IPS-20b (cell line): ENCODE data around the gene F11.

Experiments used
- H3K27ac ChIP-seq: one replicate; pipeline ENCODE4 v1.5.1; 2013; ENCODE audit warnings: low read length
- H3K27me3 ChIP-seq: 2 replicates; pipeline ENCODE4 v1.6.1; 2013; ENCODE audit warnings: mild to moderate bottlenecking, low read length, inconsistent platforms; ENCODE audit not compliant: insufficient read depth
- H3K36me3 ChIP-seq: 2 replicates; pipeline ENCODE4 v1.6.1; 2013; ENCODE audit warnings: low read depth, mild to moderate bottlenecking, inconsistent platforms, low read length, moderate library complexity; ENCODE audit not compliant: insufficient read depth
- H3K4me1 ChIP-seq: 2 replicates; pipeline ENCODE4 v1.6.1; 2013; ENCODE audit warnings: mild to moderate bottlenecking, control low read depth, inconsistent platforms, low read length, moderate library complexity; ENCODE audit not compliant: insufficient read depth
- H3K4me3 ChIP-seq: 2 replicates; pipeline ENCODE4 v1.5.1; 2013; ENCODE audit warnings: mild to moderate bottlenecking, low read length, inconsistent platforms
- H3K9ac ChIP-seq: 2 replicates; pipeline ENCODE4 v1.6.1; 2013; ENCODE audit warnings: low read depth, mild to moderate bottlenecking, inconsistent platforms, low read length, moderate library complexity
- H3K9me3 ChIP-seq: 2 replicates; pipeline ENCODE4 v1.6.1; 2013; ENCODE audit warnings: mild to moderate bottlenecking, low read depth, low read length, inconsistent platforms; ENCODE audit not compliant: insufficient read depth

Gene F11

GRCh38 chr4:186265683-186266652, at the start of gene F11:
Gene F11, plus strand, starts transcription at chr4:186266189. Its CDS starts 948 bp downstream, at chr4:186267137.
- Histone ChIP-seq H3K4me3 (peak within 1 kb of the TSS; percentile 62), H3K27ac (peak within 1 kb of the TSS; percentile 88)

GRCh38 chr4:186216465-186217024, 49.4 kb upstream of the F11 start:
- Histone ChIP-seq H3K4me3 (no peak overlapping the region), H3K27me3 (no peaks in the 10 kb centered on the region), H3K9ac (no peak overlapping the region), H3K9me3 (no peaks in the 10 kb centered on the region), H3K4me1 (no peaks in the 10 kb centered on the region), H3K36me3 (no peaks in the 10 kb centered on the region), H3K27ac (no peak overlapping the region)

More at GRCh38 chr4:186265683-186266652, at the start of gene F11:
- no peaks in the 10 kb centered on the region for H3K9me3 ChIP-seq
- no peaks in the 10 kb centered on the region for H3K36me3 ChIP-seq
- H3K9ac ChIP-seq, result peak within 1 kb of the TSS; percentile 80; the same call in 1 of the 2 replicates
- H3K27me3 ChIP-seq, result no peaks in the 10 kb centered on the region
- H3K4me1 ChIP-seq, result peaks cover 36% of the 10 kb centered on the region; the same call in 1 of the 2 replicates

GRCh38 chr4:186217733-186218293, 48.2 kb upstream of the F11 start:
- Histone ChIP-seq H3K4me1 (no peaks in the 10 kb centered on the region), H3K36me3 (no peaks in the 10 kb centered on the region), H3K27ac (no peak overlapping the region), H3K9ac (no peak overlapping the region), H3K4me3 (no peak overlapping the region), H3K9me3 (no peaks in the 10 kb centered on the region), H3K27me3 (no peaks in the 10 kb centered on the region)

GRCh38 chr4:186221624-186222023, 44.4 kb upstream of the F11 start:
- H3K36me3 ChIP-seq, result no peaks in the 10 kb centered on the region
- peaks cover 21% of the 10 kb centered on the region for H3K9me3 ChIP-seq
- no peak overlapping the region for H3K9ac ChIP-seq
- no peak overlapping the region for H3K4me3 ChIP-seq
- no peaks in the 10 kb centered on the region for H3K27me3 ChIP-seq
- H3K27ac ChIP-seq, result no peak overlapping the region
- no peaks in the 10 kb centered on the region; the same call in 1 of the 2 replicates for H3K4me1 ChIP-seq

- no peaks in the 10 kb centered on the region for H3K36me3 ChIP-seq
- no peak overlapping the region for H3K4me3 ChIP-seq
- H3K9me3 ChIP-seq, result peaks cover 21% of the 10 kb centered on the region
- H3K27me3 ChIP-seq, result no peaks in the 10 kb centered on the region
- peaks cover 6% of the 10 kb centered on the region; the same call in 1 of the 2 replicates for H3K4me1 ChIP-seq
- no peak overlapping the region for H3K27ac ChIP-seq
- no peak overlapping the region for H3K9ac ChIP-seq
Measured at GRCh38 chr4:186225848-186226247, 40.1 kb upstream of the F11 start.

- Histone ChIP-seq H3K4me3 (0 out of 2 replicates have a peak overlapping the region, but pooled peaks have one; percentile 25), H3K9ac (peak overlapping the region; percentile 1; the same call in 1 of the 2 replicates), H3K4me1 (peaks cover 6% of the 10 kb centered on the region; the same call in 1 of the 2 replicates), H3K27ac (peak overlapping the region; percentile 66), H3K36me3 (no peaks in the 10 kb centered on the region), H3K9me3 (peaks cover 21% of the 10 kb centered on the region), H3K27me3 (no peaks in the 10 kb centered on the region)
Measured at GRCh38 chr4:186226521-186227189, 39.3 kb upstream of the F11 start.

GRCh38 chr4:186227221-186227620, 38.8 kb upstream of the F11 start, which contains the start of gene KLKB1:
Gene KLKB1, plus strand, starts transcription at chr4:186227507. Its CDS starts 689 bp downstream, at chr4:186228196.
- H3K27me3 ChIP-seq, result no peaks in the 10 kb centered on the region
- H3K36me3 ChIP-seq, result no peaks in the 10 kb centered on the region
- peaks cover 6% of the 10 kb centered on the region; the same call in 1 of the 2 replicates for H3K4me1 ChIP-seq
- peak within 1 kb of the TSS; percentile 1; the same call in 1 of the 2 replicates for H3K9ac ChIP-seq
- H3K4me3 ChIP-seq, result 0 out of 2 replicates have a peak within 1 kb of the TSS, but pooled peaks have one; percentile 25
- H3K9me3 ChIP-seq, result peaks cover 21% of the 10 kb centered on the region
- peak within 1 kb of the TSS; percentile 66 for H3K27ac ChIP-seq

- H3K9ac ChIP-seq, result no peak overlapping the region
Measured at GRCh38 chr4:186227744-186228513, 38.1 kb upstream of the F11 start.

GRCh38 chr4:186228514-186228894, 37.5 kb upstream of the F11 start:
- Histone ChIP-seq H3K9ac (no peak overlapping the region), H3K27me3 (no peaks in the 10 kb centered on the region), H3K36me3 (no peaks in the 10 kb centered on the region), H3K4me1 (peaks cover 6% of the 10 kb centered on the region; the same call in 1 of the 2 replicates), H3K27ac (no peak overlapping the region), H3K4me3 (no peak overlapping the region), H3K9me3 (peaks cover 18% of the 10 kb centered on the region)

More at GRCh38 chr4:186227744-186228513, 38.1 kb upstream of the F11 start:
- Histone ChIP-seq H3K36me3 (no peaks in the 10 kb centered on the region), H3K27ac (no peak overlapping the region), H3K4me3 (no peak overlapping the region), H3K4me1 (peaks cover 6% of the 10 kb centered on the region; the same call in 1 of the 2 replicates), H3K9me3 (peaks cover 21% of the 10 kb centered on the region), H3K27me3 (no peaks in the 10 kb centered on the region)

- no peak overlapping the region for H3K4me3 ChIP-seq
- no peaks in the 10 kb centered on the region for H3K36me3 ChIP-seq
- peak overlapping the region; percentile 20 for H3K27ac ChIP-seq
- no peak overlapping the region for H3K9ac ChIP-seq
- no peaks in the 10 kb centered on the region for H3K9me3 ChIP-seq
- no peaks in the 10 kb centered on the region for H3K27me3 ChIP-seq
- no peaks in the 10 kb centered on the region; the same call in 1 of the 2 replicates for H3K4me1 ChIP-seq
Measured at GRCh38 chr4:186234367-186234766, 31.6 kb upstream of the F11 start.
